Neural cell (in vitro differentiated cells): ENCODE measurements around the gene MTFR2.

Source experiments
- EZH2 ChIP-seq: fragments of 200-600, 300-800 bp; shearing (Covaris generic), sonication (generic); IDR thresholded peaks from 2 replicates; pipeline ENCODE4 v1.6.1; 2014; ENCODE audit warnings: antibody characterized with exemption, low read length, borderline replicate concordance, mild to moderate bottlenecking; ENCODE audit not compliant: insufficient read depth, poor library complexity, severe bottlenecking
- POLR2AphosphoS5 ChIP-seq: IDR thresholded peaks from 2 replicates; pipeline ENCODE4 v1.6.1; 2012
- TAF1 ChIP-seq: IDR thresholded peaks from 2 replicates; pipeline ENCODE4 v1.6.1; 2012; ENCODE audit warnings: low read depth

- TF ChIP-seq EZH2: no peak
- no peak for TF ChIP-seq TAF1
- TF ChIP-seq POLR2AphosphoS5: no peak
These were observed 4.8 kb upstream of the MTFR2 start for GRCh38 chr6:136254851-136255466.
